ENCODE data around the gene OR51B4.
"Not testable (repeated sequence)": the region's sequence is repeated elsewhere in the genome, so short reads cannot be mapped to it uniquely, and the experiment has no call there.

Gene OR51B4

DNA sequence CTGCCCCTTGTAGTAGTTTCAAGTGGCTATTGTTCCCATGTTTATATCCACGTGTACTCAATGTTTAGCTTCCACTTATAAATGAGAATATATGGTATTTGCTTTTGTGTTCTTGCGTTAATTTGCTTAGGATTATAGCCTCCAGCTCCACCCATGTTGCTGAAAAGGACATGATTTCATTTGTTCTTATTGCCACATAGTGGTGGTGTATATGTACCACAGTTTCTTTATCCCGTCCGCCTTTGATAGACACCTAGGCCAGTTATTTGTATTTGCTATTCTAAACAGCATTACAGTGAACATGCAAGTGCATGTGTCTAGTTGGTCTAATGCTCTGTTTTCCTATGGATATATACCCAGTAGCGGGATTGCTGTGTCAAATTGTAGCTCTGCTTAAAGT is 15.5 kb upstream of the OR51B4 start:
- Histone ChIP-seq H3K36me3 (ENCODE audit: insufficient read depth, low read depth, low read length) (no peaks in the 10 kb centered on the region), H3K9me3 (ENCODE audit: insufficient read depth, low read depth, low read length) (no peaks in the 10 kb centered on the region), H3K27ac (ENCODE audit: low read length) (no peak overlapping the region), H3K4me3 (ENCODE audit: low read length) (no peak overlapping the region), H3K4me1 (ENCODE audit: insufficient read depth, low read length) (no peaks in the 10 kb centered on the region), H3K9ac (ENCODE audit: low read depth, low read length) (no peak overlapping the region), H3K27me3 (ENCODE audit: insufficient read depth, low read length) (no peaks in the 10 kb centered on the region)

DNA sequence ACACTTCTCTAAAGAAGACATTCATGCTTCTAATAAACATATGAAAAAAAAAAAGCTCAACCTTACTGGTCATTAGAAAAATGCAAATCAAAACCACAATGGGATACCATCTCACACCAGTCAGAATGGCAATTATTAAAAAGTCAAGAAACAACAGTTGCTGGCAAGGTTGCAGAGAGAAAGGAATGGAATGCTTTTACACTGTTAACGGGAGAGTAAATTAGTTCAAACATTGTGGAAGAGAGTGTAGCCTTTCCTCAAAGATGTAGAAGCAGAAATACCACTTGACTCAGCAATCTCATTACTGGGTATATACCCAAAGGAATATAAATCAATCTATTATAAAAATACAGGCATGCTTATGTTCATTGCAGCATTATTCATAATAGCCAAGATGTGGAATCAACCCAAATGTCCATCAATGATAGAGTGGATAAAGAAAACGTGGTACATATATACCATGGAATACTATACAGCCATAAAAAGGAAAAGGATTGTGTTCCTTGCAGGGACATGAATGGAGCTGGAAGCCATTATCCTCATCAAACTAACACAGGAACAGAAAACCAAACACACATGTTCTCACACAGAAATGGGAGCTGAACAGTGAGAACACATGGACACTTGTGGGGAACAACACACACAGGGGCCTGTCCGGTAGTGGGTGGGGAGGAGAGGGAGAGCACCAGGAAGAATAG is 11.7 kb upstream of the OR51B4 start:
- H3K27me3 ChIP-seq (ENCODE audit: insufficient read depth, low read length); H3K36me3 ChIP-seq (ENCODE audit: insufficient read depth, low read depth, low read length); H3K9me3 ChIP-seq (ENCODE audit: insufficient read depth, low read depth, low read length); H3K9ac ChIP-seq (ENCODE audit: low read depth, low read length); H3K4me1 ChIP-seq (ENCODE audit: insufficient read depth, low read length); H3K4me3 ChIP-seq (ENCODE audit: low read length); H3K27ac ChIP-seq (ENCODE audit: low read length): not testable (repeated sequence)

DNA sequence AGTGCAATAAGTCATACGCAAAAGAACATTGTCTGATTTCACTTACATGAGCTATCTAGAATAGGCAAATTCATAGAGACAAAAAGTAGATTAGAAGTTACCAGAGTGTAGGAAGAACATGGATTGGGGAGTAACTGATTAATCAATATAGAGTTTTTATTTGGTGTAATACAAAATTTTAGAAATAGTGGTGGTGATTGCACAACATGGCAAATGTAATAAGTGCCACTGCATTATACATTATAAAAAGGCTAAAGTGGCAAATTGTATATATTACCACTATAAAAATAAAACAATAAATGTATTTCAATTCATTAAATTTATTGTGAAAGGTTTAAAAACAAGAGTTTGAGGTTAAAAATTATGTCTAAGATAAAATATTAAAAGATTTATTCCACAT is 8.7 kb upstream of the OR51B4 start:
- Histone ChIP-seq H3K27ac (ENCODE audit: low read length) (no peak overlapping the region), H3K4me1 (ENCODE audit: insufficient read depth, low read length) (no peaks in the 10 kb centered on the region), H3K27me3 (ENCODE audit: insufficient read depth, low read length) (no peaks in the 10 kb centered on the region), H3K9ac (ENCODE audit: low read depth, low read length) (no peak overlapping the region), H3K9me3 (ENCODE audit: insufficient read depth, low read depth, low read length) (no peaks in the 10 kb centered on the region), H3K4me3 (ENCODE audit: low read length) (no peak overlapping the region), H3K36me3 (ENCODE audit: insufficient read depth, low read depth, low read length) (no peaks in the 10 kb centered on the region)

DNA sequence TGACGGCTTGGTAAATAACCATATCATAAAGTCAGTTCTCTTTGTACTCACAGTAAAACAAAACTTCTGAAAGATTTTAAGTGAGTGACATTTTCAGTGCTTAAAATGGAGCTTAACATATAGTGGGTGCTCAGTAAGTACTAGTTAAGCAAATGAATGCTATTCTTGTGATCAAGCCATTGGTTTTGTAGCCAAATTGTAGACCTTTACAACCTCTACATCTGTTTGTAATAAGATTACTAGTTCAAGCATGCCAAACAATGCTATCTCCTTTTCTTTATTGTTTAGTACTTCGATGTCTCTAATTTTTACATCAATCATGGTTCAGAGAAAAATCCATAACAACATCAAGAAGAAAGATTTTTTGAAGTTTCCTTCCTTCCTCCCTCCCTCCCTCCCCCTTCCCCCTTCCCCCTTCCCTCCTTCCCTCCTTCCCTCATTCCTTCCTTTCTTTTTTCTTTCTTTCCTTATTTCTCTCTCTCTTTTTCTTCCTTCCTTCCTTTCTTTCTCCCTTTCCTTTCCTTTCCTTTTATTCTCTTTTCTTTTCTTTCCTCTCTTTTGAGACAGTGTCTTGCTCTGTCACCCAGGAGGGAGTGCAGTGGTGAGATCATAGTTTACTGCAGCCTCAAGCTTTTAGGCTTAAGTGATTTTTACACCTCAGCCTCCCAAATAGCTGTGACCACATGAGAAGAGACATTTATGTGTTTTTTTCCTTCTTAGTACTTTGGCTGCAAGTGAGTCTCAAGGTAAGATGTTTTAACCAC is 5.7 kb upstream of the OR51B4 start:
- H3K9me3 ChIP-seq (ENCODE audit: insufficient read depth, low read depth, low read length), result no peaks in the 10 kb centered on the region
- no peaks in the 10 kb centered on the region for H3K36me3 ChIP-seq (ENCODE audit: insufficient read depth, low read depth, low read length)
- no peak overlapping the region for H3K4me3 ChIP-seq (ENCODE audit: low read length)
- H3K27ac ChIP-seq (ENCODE audit: low read length), result no peak overlapping the region
- no peaks in the 10 kb centered on the region for H3K27me3 ChIP-seq (ENCODE audit: insufficient read depth, low read length)
- no peaks in the 10 kb centered on the region for H3K4me1 ChIP-seq (ENCODE audit: insufficient read depth, low read length)
- no peak overlapping the region for H3K9ac ChIP-seq (ENCODE audit: low read depth, low read length)

DNA sequence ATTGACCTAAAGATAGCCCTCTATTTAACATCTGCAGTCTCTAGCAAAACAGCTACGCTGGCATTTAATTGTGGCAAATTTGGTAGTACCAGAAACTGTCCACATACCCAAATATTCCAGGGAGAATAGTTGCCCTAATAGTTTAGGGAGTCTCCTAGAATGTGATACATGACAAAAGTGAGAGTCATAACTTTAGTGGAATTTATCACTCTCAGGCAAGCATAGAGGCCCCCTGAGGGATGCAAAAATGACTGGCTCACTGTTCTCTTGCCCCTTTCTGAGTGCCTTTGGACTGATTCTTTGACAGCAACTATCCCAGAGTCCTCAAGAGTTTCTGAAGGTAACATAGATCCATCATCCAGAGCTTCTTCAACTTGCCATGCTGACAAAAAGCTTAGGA is 2.3 kb upstream of the OR51B4 start:
- H3K4me3 ChIP-seq (ENCODE audit: low read length), result no peak overlapping the region
- no peak overlapping the region for H3K9ac ChIP-seq (ENCODE audit: low read depth, low read length)
- no peak overlapping the region for H3K27ac ChIP-seq (ENCODE audit: low read length)
- no peaks in the 10 kb centered on the region for H3K9me3 ChIP-seq (ENCODE audit: insufficient read depth, low read depth, low read length)
- no peaks in the 10 kb centered on the region for H3K36me3 ChIP-seq (ENCODE audit: insufficient read depth, low read depth, low read length)
- H3K4me1 ChIP-seq (ENCODE audit: insufficient read depth, low read length), result no peaks in the 10 kb centered on the region
- H3K27me3 ChIP-seq (ENCODE audit: insufficient read depth, low read length), result no peaks in the 10 kb centered on the region

DNA sequence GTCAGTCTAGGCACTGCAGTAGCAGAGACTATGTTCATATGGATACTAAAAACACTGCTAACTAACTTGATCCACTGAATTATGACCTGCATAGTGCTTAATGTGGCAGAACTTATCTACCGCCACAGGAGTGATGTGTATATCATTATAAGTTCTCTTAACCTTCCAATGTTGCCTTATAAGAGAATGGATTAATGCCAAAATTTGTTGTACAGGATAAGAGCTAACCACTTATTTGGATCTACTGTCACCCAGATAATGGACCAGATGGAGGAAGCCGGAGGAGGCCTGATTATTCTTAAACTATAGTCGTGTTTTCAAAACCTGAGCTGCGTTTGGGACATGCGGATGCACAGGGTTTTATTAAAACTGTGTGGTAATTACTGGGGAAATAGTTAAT is 1.9 kb upstream of the OR51B4 start:
- H3K9ac ChIP-seq (ENCODE audit: low read depth, low read length), result no peak overlapping the region
- H3K36me3 ChIP-seq (ENCODE audit: insufficient read depth, low read depth, low read length), result no peaks in the 10 kb centered on the region

DNA sequence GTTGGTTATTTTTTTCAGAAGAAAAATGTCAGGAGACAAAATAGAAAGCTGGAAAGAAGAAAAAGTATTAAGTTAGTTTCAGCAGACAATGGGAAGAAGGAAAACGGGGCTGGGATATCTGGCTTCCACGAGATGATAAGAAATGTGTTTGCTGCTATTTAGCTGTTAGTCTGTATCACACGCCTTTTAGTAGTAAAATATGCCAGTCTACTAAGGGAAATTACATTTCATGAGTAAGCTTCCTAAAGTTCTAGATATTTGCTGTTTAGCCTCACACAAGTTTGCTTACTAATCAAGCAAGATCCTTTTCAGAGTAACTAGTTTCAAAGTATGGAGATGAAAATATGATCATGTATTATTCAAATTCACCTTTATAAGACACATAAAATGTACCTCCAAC is 1.5 kb downstream of the OR51B4 start:
- Histone ChIP-seq H3K4me3 (ENCODE audit: low read length) (no peak overlapping the region), H3K9ac (ENCODE audit: low read depth, low read length) (no peak overlapping the region), H3K4me1 (ENCODE audit: insufficient read depth, low read length) (no peaks in the 10 kb centered on the region), H3K27me3 (ENCODE audit: insufficient read depth, low read length) (no peaks in the 10 kb centered on the region), H3K27ac (ENCODE audit: low read length) (no peak overlapping the region), H3K9me3 (ENCODE audit: insufficient read depth, low read depth, low read length) (no peaks in the 10 kb centered on the region), H3K36me3 (ENCODE audit: insufficient read depth, low read depth, low read length) (no peaks in the 10 kb centered on the region)

More for the DNA sequence above, 1.9 kb upstream of the OR51B4 start:
- H3K27ac ChIP-seq (ENCODE audit: low read length), result no peak overlapping the region
- H3K9me3 ChIP-seq (ENCODE audit: insufficient read depth, low read depth, low read length), result no peaks in the 10 kb centered on the region
- no peaks in the 10 kb centered on the region for H3K27me3 ChIP-seq (ENCODE audit: insufficient read depth, low read length)
- H3K4me1 ChIP-seq (ENCODE audit: insufficient read depth, low read length), result no peaks in the 10 kb centered on the region
- no peak overlapping the region for H3K4me3 ChIP-seq (ENCODE audit: low read length)

DNA sequence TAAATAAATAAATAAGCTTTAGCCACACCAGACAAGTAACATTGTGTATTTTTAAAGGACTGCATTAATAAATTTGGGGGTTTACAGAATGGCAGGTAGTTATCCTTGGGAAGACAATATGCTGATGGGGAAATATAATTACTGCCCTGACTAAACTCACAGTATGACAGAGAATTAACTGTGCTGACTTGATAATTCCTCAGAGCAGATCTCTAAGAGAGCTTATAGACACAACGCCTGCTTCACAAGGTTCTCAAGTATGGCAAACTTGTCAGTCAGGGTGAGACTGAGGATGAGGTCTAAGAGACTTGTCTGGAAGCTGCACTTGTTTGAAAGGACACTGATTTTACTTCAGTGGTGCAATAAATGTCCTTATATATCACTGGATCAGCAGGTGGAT is 3.3 kb downstream of the OR51B4 start:
- H3K36me3 ChIP-seq (ENCODE audit: insufficient read depth, low read depth, low read length), result no peaks in the 10 kb centered on the region
- H3K27ac ChIP-seq (ENCODE audit: low read length), result no peak overlapping the region
- no peak overlapping the region for H3K4me3 ChIP-seq (ENCODE audit: low read length)

DNA sequence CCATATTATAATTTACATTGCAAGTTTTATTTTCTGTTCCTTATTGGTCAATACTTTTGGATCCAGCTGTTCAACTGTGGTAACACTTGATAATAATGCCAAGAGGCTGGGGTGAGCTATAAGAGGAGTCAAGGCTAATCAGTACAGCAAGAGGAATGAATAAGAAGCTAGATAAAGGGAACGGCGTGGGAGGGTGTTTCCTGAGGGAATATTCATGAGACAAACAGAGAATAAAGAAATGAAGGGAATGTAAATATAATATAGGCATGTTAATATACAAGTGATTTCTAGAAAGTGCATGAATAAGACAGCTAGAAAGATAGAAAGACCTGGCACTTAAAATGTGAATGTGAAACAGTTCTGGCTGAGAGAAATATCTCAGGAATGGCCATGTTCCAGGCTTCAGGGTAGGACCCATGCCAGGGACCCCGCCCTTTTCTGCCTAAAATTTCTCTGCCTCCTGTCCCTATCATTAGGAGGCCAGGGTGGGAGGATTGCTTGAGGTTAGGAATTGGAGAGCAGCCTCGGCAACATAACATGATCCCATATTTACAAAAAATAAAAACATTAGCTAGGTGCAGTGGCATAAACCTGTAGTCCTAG is 3.9 kb downstream of the OR51B4 start:
- no peaks in the 10 kb centered on the region for H3K36me3 ChIP-seq (ENCODE audit: insufficient read depth, low read depth, low read length)
- H3K27ac ChIP-seq (ENCODE audit: low read length), result no peak overlapping the region
- H3K9ac ChIP-seq (ENCODE audit: low read depth, low read length), result no peak overlapping the region
- H3K9me3 ChIP-seq (ENCODE audit: insufficient read depth, low read depth, low read length), result no peaks in the 10 kb centered on the region
- no peaks in the 10 kb centered on the region for H3K4me1 ChIP-seq (ENCODE audit: insufficient read depth, low read length)
- no peak overlapping the region for H3K4me3 ChIP-seq (ENCODE audit: low read length)
- H3K27me3 ChIP-seq (ENCODE audit: insufficient read depth, low read length), result no peaks in the 10 kb centered on the region

More for the DNA sequence above, 3.3 kb downstream of the OR51B4 start:
- Histone ChIP-seq H3K9me3 (ENCODE audit: insufficient read depth, low read depth, low read length) (no peaks in the 10 kb centered on the region), H3K9ac (ENCODE audit: low read depth, low read length) (no peak overlapping the region), H3K27me3 (ENCODE audit: insufficient read depth, low read length) (no peaks in the 10 kb centered on the region), H3K4me1 (ENCODE audit: insufficient read depth, low read length) (no peaks in the 10 kb centered on the region)

DNA sequence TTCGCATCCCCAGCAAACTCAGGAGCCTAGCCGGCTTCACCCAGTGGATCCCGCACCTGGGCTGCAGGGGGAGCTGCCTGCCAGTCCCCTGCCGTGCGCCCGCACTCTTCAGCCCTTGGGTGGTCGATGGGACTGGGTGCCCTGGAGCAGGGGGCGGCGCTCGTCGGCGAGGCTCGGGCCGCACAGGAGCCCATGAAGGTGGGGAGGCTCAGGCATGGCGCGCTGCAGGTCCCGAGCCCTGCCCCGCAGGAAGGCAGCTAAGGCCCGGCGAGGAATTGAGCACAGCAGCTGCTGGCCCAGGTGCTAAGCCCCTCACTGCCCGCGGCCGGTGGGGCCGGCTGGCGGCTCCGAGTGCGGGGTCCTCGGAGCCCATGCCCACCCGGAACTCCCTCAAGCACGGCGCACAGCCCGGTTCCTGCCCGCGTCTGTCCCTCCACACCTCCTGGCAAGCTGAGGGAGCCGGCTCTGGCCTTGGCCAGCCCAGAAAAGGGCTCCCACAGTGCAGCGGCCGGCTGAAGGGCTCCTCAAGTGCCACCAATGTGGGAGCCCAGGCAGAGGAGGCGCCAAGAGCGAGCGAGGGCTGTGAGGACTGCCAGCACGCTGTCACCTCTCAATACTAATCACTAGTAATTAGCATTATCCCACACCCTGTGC is 7.3 kb downstream of the OR51B4 start:
- H3K27me3 ChIP-seq (ENCODE audit: insufficient read depth, low read length); H3K4me1 ChIP-seq (ENCODE audit: insufficient read depth, low read length); H3K36me3 ChIP-seq (ENCODE audit: insufficient read depth, low read depth, low read length); H3K4me3 ChIP-seq (ENCODE audit: low read length); H3K9me3 ChIP-seq (ENCODE audit: insufficient read depth, low read depth, low read length); H3K27ac ChIP-seq (ENCODE audit: low read length); H3K9ac ChIP-seq (ENCODE audit: low read depth, low read length): not testable (repeated sequence)

DNA sequence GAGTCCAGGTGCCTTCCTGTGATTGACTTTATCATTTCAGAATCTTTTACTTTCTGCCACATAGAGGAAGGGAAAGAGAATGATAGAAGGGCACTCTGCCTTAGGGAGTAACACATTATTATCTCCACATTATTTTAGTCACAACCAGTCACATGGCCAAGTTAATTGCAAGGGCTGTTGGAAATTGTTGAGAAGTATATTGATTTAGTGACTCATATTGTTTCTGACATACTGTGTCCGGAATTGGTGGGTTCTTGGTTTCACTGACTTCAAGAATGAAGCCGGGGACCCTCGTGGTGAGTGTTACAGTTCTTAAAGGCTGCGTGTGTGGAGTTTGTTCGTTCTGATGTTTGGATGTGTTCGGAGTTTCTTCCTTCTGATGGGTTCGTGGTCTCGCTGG is 8.7 kb downstream of the OR51B4 start:
- Histone ChIP-seq H3K36me3 (ENCODE audit: insufficient read depth, low read depth, low read length) (no peaks in the 10 kb centered on the region), H3K27ac (ENCODE audit: low read length) (no peak overlapping the region), H3K9me3 (ENCODE audit: insufficient read depth, low read depth, low read length) (no peaks in the 10 kb centered on the region), H3K27me3 (ENCODE audit: insufficient read depth, low read length) (no peaks in the 10 kb centered on the region), H3K9ac (ENCODE audit: low read depth, low read length) (no peak overlapping the region), H3K4me1 (ENCODE audit: insufficient read depth, low read length) (no peaks in the 10 kb centered on the region), H3K4me3 (ENCODE audit: low read length) (no peak overlapping the region)
